Diencephalon (tissue), 1 donor: ENCODE measurements around the gene GMCL2. TPM values are rescaled to one million over a fixed set of nuclear protein-coding genes. Genes with fewer than 3 reads are reported as not detected.

ENCODE experiments used
- total RNA-seq: library from RNA; depleted of rRNA; stranded (reverse); fragments of >200 nt; gene quantifications from one replicate; pipeline ENCODE4 v1.2.3, GENCODE V29; 2014

Gene GMCL2, protein sequence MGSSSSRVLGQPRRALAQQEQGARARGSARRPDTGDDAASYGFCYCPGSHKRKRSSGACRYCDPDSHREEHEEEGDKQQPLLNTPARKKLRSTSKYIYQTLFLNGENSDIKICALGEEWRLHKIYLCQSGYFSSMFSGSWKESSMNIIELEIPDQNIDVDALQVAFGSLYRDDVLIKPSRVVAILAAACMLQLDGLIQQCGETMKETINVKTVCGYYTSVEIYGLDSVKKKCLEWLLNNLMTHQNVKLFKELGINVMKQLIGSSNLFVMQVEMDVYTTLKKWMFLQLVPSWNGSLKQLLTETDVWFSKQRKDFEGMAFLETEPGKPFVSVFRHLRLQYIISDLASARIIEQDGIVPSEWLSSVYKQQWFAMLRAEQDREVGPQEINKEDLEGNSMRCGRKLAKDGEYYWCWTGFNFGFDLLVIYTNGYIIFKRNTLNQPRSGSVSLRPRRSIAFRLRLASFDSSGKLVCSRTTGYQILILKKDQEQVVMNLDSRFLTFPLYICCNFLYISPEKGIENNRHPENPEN
- not detected for total RNA-seq

GRCh38 chr5:178187014-178187413, at the start of gene GMCL2:
Gene GMCL2, minus strand, starts transcription at chr5:178187371. Its CDS starts 72 bp downstream, at chr5:178187299.

GRCh38 chr5:178232124-178232919, 45.2 kb upstream of the GMCL2 start, which contains the start of gene PHYKPL:
Gene PHYKPL, minus strand, starts transcription at chr5:178232802. Its CDS starts 252 bp downstream, at chr5:178232550.

DNA sequence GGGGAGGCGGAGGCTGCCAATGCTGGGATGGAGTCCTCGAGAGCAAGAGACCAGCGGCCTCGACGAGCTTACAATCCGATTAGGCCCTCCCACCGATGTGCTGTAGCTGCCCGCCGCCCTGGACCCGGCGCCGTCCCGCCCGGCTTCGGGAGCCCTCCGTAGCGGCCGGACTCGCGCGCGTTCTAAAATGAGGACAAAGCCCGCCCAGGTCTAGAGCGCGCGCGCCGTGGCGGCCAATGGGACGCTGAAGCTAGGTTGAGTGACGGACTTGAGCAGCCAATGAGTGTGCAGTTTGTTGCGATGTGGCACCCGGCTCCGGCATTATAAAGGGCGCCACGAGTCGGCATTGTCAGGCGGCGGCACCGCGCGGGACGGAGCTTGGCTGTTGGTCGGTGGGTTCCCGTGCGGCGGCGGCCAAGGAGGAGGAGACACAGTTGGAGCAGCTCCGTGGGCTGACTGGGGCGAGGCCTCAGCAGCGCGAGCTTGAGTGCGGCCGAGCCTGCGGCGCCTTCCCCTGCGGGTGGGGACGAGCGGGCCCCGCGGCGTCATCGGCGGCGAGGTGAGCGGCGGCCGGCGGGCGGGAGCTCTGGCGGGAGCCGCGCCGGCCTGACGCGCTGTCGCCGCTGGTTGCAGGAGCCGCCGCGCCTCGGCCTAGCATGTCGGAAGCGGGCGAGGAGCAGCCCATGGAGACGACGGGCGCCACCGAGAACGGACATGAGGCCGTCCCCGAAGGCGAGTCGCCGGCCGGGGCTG, 17.2 kb upstream of the GMCL2 start, which contains the start of gene HNRNPAB:
Gene HNRNPAB, plus strand, starts transcription at position 352 of the 753 bp plus-strand sequence. Its CDS starts 305 bp downstream, at position 657.

GRCh38 chr5:178153530-178154340, 33.4 kb downstream of the GMCL2 start, which contains the start of gene NHP2:
Gene NHP2, minus strand, starts transcription at chr5:178153885. Its CDS starts 68 bp downstream, at chr5:178153817.

Other genes starting within 250 kb of the GMCL2 start
- not detected for gene PROP1, start 191.1 kb downstream of the GMCL2 start, total RNA-seq
- gene N4BP3, start 73.8 kb downstream of the GMCL2 start, total RNA-seq: 12.5 TPM
- gene RMND5B, start 56.4 kb downstream of the GMCL2 start, total RNA-seq: 21.7 TPM
- gene NHP2, start 33.5 kb downstream of the GMCL2 start, total RNA-seq: 80.0 TPM
- gene HNRNPAB, start 17.2 kb upstream of the GMCL2 start, total RNA-seq: 65.3 TPM
- gene PHYKPL, start 45.4 kb upstream of the GMCL2 start, total RNA-seq: 18.7 TPM